ENCODE measurements around the gene RPL18.
"Not testable (repeated sequence)": the region's sequence is repeated elsewhere in the genome, so short reads cannot be mapped to it uniquely, and the experiment has no call there.

The RPL18 gene

GRCh38 chr19:48577908-48578307 lies 41.1 kb downstream of the RPL18 start:
- not testable (repeated sequence) for DNase-seq

DNA sequence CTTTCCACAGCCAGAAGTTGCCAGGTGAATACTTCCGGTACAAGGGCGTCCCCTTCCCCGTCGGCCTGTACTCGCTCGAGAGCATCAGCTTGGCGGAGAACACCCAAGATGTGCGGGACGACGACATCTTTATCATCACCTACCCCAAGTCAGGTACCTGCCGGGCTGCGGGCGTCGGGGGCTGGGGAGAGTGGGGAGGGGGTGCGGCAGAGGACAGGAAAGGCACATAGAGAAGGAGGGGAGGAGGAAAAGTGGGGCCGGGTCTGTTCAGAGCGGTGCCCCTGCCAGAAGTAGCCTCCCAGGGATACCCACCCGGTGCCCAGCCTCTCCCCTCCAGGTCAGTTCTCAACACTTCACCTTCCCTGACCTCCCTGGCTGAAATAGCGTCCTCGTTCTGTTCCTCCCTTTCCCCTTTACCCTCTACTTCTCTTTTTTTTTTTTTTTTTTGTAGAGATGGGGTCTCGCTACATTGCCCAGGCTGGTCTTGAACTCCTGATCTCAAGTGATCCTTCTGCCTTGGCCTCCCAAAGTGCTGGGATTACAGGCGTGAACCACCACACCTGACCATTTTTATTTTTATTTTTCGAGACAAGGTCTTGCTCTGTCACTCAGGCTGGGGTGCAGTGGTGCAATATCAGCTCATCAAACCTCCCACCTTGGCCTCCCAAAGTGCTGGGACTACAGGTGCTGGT lies 42.9 kb downstream of the RPL18 start:
- no peak for DNase-seq

DNA sequence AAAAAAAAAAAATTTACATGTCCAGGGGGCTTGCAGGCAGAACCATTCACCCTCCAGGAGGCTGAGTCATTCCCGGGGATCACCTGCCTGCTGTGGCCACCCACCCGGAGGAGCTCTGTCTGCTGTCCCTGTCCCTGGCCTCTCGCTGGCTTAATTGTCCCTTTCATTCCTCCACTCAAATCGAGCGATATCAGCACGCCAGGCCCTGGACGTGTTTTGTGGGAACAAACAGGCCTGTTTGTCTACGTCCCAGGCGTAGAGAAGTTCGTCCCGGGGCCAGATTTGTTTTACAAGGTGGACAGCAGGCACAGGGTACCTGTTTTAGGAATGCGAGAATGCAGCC lies 45.8 kb downstream of the RPL18 start:
- no peak for DNase-seq

GRCh38 chr19:48571378-48572162 lies 47.4 kb downstream of the RPL18 start:
- DNase-seq, result no peak

DNA sequence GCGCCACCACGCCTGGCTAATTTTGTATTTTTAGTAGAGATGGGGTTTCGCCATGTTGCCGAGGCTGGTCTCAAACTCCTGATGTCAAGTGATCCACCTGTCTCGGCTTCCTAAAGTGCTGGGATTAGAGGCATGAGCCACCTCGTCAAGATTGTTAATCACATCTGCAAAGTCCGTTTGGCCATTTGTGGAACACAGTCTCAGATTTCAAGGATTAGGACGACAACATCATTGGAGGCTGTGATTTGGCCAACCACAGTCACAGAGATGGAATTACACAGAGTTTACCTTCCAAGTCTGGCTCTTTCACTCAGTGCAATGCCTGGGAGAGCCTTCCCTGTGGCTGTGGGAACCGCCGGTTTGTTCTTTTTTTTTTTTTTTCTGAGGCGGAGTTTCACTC lies 49.2 kb downstream of the RPL18 start:
- no peak for DNase-seq

DNA sequence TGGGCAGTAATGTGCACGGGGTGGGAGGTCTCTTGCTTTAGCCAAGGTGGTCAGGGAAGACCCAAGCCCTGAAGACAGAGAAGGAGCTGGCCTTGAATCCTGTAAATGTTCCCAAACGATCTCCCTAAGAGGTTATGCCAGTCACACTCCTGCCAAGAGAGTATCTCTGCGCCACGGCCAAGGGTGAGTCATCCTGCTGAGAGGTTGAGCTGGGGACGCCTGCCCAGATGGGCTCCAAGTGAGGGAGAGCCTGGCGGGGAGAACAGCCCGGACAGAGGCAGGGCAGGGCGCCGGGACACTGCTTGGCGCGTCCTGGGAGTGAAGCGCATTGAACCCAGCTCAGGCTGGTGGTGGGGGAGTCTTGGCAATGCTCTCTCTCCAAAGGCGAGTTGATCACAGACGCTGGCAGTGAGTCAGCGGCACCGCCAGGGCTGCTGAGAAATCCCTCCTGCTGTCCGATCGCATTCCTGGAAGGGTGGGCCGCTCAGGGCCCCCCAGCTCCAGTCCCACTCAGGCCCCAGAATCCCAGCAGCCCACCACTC lies 50.6 kb downstream of the RPL18 start:
- DNase-seq, result peak; percentile 30

Measured in NCI-H1694 treated with DMSO at 0.1 percent for 48 hours (cell line).